Measurements from ENCODE around the gene SLCO3A1. TPM values are rescaled to one million over a fixed set of nuclear protein-coding genes. Genes with fewer than 3 reads are reported as not detected.

The SLCO3A1 gene
- 0.90 and 1.8 TPM in 2 replicates for total RNA-seq

DNA sequence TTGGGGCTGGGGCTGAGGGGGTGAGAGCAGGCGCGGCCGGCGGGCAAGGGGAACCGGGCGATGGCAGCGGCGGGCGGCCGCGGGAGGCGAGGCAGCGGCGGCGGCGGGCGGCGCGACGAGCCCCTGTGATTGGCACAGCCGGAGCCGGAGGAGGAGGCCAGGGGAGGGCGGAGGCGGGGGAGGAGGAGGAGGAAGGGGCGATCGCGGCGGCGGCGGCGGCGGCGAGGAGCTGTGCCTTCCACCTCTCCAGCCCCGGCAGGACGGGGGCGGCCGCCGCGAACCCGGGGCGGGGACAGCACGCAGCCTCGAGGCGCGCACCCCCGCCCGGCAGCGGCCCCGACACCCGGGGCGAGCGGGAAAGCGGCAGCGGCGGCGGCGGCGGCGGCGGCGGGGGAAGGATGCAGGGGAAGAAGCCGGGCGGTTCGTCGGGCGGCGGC lies at the start of gene SLCO3A1:
SLCO3A1 (plus strand) TSS at position 198 of the 437 bp plus-strand sequence.
- peak in 1 of 2 donors; percentile 17 for DNase-seq (ENCODE audit: low read depth in 2 of 2)

DNA sequence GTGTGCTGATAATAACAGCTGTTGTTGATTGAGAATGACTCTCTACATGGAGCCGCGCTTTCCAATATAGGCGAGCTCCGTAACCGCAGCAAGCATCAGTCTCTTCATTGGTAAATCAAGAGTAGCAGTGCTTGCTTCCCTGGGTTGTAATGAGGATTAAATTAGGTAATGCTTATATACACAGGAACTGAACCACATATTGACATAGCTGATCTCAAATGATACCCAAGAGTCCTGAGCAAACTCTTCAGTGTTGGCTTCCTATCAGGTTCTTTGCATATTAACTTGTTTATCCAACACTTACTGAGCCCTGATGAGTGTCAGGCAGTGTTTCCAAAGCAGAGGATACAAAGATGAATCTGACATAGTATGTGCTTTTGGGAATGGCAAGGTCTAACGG lies 46.4 kb upstream of the SLCO3A1 start:
- no peak for DNase-seq (ENCODE audit: low read depth in 2 of 2)

DNA sequence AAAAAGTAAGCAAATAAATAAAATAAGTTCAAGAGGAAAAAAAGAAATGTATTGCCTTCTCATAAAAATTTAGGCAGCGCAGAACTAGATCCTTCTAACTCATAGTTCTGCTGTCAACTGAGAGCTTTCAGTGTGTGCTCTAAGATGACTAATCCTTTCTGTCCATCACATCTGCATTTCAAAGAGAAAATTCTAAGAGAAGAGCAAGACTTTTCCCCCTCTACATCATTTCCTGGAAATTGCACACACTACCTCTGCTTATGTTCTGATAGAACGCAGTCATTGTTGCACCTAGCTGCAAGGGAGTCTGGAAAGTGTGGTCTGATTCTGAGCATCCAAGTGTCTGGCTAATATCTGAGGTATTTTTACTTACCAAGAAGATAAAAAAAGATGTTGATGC lies 39.6 kb upstream of the SLCO3A1 start:
- no peak for DNase-seq (ENCODE audit: low read depth in 2 of 2)

DNA sequence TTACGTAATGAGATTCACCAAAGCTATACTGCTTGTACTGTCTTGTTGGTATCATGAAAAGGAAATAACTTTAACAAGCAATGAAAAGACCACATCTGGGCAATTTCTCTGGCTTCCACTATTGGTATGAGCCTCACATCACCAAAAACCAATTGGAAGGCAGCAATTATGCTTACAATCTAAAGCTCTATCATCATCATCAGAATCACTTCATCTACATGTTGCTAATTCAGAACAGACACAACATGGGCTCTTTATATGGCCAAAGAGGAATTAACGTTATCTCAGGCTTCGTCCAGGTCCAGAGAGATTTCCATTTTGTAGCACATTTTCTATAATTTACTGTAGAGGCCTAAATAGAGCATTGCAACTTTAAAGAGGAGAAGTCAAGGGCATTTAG lies 36.6 kb upstream of the SLCO3A1 start:
- no peak for DNase-seq (ENCODE audit: low read depth in 2 of 2)

DNA sequence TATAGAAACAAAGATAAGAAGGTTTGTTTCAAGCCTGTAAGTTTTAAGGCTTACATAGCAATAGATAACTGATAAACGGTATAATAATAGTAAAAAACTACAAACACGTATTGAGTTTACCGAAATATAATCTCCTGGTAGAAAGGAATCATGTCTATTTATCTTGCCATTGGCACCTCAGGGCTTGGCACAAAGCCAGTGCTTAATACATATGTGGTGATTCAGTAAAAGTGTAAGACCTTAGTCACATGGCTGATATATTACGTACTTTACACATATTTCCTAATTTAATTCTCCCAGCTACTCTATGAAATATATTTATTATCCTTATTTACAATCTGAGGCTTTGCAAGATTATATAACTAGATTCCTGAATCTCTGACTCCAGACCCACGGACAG lies 32.0 kb upstream of the SLCO3A1 start:
- no peak for DNase-seq (ENCODE audit: low read depth in 2 of 2)

DNA sequence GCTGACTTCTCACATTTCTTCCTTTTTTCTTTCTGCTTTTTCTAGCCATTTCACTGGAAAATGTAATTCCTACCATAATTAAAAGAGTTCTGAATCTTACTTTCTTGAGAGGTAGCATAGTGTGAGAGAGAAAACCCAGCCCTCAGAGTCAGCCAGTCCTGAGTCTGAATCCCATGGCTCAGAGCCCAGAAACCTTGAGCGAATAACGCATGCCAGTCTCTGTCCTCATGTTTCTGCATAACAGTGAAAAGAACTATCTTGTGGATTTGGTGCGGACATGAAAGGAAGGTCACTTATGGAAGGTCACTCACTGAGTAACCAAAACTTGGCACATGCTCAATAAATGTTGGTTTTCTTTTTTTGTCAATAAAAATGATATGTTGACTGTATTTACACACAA lies 29.3 kb upstream of the SLCO3A1 start:
- no peak for DNase-seq (ENCODE audit: low read depth in 2 of 2)

DNA sequence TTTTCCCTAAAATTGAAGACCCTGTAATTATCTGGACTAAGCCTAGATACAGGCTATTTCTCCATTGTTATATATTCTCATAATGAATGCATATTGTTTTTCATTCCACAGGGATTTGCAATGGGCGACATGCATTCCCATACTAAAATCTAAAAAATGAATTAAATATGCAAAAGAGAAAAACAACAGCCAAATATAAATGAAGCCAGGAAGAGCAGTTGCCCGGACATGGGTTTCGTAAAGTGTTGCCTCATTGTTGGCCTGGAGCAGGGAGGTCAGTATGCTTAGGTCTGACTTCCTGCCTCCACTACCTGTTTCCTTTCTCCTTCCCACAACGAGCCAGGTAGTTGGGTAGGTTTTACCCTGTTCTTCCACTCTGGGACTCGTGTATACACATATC lies 27.1 kb upstream of the SLCO3A1 start:
- DNase-seq (ENCODE audit: low read depth in 2 of 2), result no peak

DNA sequence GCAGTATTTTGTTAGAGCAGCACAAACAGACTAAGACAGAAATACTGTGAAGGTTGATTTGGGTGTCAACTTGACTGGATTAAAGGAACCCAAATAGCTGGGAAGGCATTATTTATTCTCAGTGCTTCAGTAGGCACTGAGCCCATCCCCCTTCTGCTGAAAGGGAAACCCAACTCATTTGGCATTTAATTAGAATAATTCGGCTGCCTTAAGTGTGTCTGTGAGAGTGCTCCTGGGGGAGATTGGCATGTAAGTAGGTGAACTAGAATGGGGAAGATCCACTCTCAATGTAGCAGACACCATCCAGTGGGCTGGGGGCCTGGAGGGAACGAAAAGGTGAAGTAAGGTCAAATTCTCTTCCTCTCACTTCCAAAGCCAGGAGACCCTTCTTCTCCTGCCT lies 20.5 kb upstream of the SLCO3A1 start:
- no peak for DNase-seq (ENCODE audit: low read depth in 2 of 2)

DNA sequence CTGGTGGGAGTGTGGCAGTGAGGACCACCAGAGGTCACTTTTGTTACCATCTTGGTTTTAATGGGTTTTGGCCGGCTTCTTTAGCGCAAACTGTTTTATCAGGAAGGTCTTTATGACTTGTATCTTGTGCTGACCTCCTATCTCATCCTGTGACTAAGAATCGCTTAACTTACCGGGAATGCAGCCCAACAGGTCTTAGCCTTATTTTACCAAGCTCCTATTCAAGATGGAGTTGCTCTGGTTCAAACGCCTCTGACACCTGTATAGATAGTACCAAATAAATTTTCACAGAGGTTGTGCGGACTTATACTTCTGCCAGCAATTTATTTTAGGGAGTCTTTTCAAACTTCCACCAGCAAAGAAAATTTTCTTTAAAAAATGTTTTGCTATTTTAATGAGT lies 13.6 kb upstream of the SLCO3A1 start:
- DNase-seq (ENCODE audit: low read depth in 2 of 2), result no peak

DNA sequence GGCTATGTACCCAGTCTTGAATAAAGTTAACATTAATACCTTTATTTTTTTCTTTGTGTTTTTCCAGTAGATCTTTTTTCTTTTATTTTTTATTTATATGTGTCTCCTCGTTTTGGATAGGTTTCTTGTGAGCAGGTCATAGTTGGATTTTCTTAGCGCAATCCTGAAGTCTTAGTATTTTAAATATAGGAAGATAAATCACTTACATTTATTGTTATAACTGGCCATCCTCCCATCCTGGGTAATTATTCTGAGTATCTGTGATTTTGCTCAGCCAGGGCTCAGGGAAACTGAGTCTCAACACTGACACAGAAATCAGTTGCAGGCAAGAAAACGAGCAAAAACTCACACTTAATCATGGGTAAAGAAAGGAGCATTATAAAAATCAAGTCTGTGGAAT lies 11.6 kb upstream of the SLCO3A1 start:
- no peak for DNase-seq (ENCODE audit: low read depth in 2 of 2)

DNA sequence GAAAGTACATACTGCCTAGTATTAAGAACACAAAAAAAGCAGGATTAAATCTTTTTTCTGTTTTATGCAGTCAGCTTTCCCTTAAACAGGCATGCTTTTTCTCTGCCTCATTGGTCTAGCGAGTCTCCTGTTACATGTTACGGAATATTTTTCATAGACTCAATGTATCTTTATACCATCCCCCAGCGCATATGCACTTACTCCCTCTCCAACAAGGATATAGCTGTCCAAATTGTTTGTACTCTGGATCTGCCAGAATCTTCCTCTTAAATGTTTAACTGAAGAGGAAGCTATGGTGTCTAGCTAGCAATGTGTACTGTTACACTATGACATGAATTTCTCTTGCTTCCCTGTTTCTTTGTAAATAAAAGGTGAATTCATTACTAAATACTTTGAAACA lies 9.2 kb upstream of the SLCO3A1 start:
- DNase-seq (ENCODE audit: low read depth in 2 of 2), result no peak

DNA sequence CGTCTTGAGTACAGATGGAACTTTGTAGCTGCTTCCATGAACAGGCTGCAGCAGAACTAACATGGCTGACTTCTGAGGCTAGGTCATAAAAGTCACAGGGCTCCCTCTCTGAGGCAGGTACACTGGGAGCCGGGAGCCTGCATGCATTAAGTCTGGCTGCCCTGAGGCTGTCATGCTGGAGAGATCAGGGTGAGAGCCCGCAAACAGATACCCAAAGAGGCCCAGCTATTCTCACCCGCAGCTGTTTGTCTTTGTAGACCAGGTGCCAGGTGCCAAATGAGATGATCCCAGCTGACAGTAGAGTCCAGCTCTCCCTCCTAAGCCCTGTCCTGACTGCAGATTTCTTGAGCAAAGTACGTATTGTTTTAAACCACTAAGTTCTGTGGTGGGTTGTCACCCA lies 8.6 kb upstream of the SLCO3A1 start:
- no peak for DNase-seq (ENCODE audit: low read depth in 2 of 2)

DNA sequence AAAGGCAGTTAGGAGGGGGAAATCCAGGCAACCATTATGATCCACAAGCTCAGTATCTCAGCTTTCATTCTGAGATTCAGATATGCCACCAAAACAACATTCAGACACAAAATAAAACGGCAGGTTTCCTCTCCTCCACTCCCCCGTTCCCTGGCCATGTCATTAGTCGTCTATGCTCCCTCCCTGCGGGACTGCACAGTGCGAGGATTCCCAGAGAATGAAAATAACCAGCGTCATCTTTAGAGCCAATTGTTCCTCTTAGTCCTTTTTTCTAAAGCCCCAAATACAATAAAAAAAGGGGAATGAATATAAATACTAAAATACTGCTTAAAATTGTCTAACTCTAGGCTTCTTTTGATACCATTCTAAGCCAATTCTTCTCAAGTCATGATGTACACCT lies 7.8 kb upstream of the SLCO3A1 start:
- DNase-seq (ENCODE audit: low read depth in 2 of 2), result no peak

DNA sequence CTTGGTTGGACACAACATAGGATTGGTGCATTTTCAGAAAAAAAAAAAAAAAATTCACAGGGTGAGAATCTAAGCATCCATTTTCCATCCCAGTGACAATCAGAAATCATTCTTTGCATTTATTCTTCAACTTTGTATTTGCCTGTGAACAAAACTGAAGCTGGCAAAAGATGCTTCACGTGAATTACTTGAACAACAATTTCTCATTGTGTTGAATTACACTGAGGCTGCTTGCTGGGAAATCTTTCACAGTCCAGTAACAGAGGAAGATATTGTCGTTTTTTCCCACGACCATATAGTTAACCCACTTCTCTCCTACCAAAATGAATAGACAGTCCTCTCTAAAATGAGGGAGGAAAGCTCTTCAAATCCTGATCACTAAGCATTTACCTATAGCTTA lies 4.3 kb upstream of the SLCO3A1 start:
- DNase-seq (ENCODE audit: low read depth in 2 of 2), result no peak

DNA sequence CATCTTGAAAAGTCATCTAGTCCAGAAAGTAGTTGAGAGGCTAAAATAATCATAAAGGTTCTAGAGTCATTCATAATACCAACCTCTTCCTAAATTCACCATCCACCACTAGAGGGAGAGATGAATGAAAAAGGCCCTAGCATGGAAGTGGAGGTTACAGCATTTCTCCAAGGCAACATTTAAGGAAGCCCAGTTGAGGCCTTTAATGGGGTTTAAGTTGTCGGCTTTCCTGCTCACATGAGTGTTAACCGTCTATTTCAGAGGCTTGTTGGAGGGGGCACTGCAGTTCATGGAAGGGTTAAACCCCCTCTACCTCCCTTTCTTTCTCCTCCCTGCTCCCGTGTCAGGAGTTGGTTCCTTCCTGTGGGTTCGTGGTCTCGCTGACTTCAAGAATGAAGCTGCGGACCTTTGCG lies 3.8 kb upstream of the SLCO3A1 start:
- DNase-seq (ENCODE audit: low read depth in 2 of 2), result no peak

DNA sequence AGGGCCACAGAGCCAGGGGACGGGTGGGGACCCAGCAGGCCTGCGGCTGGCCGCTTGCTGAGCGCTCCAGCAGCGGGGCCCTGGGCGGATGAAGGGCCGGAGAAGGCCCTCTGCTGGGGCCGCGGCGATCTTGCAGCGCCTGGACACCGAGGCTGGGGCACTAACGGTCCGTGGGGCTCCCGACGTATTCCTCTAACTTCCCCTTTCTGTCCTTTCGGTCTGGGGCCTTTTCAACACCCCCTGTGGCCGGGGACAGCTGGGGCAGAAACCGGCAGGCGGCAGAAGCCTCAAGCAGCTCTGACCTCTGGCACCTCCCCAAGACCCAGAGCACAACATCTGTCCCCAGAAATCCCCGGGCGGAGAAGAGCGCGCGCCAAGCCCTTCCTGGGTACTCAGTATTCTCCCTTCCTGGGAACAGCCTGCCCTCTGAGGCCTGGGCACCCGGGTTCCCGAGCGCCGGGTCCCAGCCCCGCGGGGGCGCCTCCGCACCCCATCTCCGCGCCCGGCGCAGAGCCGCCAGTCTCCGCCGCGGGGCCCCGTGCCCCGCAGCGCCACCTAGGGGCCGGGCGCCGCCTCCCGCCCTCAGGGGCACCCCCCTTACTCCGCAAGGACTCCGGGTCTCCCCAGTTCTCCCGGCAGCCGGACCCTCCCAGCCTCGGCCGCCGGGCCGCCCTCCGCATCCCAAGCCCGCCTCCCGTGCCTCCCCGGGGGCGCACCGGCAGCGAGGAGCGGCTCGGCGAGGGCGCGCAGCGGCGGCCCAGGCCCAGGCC lies 582 bp upstream of the SLCO3A1 start:
- DNase-seq (ENCODE audit: low read depth in 2 of 2), result peak in 1 of 2 donors; percentile 17

DNA sequence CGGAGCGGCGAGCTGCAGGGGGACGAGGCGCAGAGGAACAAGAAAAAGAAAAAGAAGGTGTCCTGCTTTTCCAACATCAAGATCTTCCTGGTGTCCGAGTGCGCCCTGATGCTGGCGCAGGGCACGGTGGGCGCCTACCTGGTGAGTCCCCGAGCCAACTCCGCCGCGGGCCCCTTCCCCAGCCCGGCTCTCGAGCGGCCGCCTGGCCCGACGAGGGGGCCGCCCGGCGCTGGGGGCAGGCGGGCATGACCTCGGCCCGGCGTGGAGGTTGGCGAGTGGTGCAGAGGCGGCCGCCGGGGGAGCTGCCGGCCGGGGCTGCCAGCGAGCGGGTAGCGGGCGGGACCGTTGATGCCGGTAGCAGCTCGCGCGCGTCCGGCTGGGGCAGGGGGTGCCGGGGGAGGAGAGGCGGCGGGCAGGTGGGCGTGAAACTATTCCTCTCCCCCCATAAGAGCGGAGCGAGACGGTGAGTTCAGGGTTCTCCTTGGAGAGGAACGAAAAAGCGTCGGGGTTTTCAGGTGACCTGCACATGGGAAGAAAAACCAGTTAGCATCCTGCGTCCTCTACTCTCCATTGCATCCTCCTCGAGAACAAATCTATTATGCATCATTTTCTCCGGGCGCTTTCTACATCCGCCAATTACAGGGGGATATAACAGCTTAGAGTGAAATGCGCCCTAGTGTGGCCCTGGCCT lies 585 bp downstream of the SLCO3A1 start:
- DNase-seq (ENCODE audit: low read depth in 2 of 2), result no peak

DNA sequence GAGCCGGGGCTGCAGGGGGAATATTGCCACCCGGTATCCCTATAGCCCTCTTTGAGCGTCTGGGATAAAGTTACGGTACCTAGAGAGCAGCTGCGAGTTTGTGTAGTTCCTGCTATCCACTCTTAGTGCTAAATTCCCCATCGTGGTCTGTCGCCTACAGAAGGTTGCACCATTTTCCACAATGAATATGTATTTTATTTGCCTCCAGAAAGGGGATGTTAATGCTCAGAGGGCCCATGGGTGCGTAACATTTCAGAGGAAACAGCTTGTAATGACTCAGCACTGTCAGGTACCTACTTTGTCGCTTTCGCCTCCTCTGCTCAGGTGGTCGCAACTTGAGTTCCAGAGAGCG lies 1.1 kb downstream of the SLCO3A1 start:
- no peak for DNase-seq (ENCODE audit: low read depth in 2 of 2)

DNA sequence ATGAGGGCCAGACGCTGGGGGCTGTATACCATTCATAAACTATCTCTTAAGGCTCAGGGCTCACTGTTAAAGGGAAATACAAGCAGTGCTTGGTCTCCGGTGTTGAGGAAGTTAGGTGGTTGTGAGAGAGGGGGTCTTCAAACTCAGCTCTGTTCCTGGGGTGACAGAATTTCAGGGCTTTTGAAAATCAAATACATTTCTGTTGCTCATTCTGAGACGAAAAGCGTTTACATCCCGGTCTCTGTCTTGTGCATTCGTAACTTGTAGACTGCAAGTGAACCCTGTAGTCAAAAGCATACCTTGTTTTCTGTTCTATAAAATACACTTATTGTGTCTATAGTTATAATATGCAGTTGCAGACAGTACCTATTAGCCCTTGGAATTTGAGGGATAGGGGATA lies 1.7 kb downstream of the SLCO3A1 start:
- DNase-seq (ENCODE audit: low read depth in 2 of 2), result no peak

DNA sequence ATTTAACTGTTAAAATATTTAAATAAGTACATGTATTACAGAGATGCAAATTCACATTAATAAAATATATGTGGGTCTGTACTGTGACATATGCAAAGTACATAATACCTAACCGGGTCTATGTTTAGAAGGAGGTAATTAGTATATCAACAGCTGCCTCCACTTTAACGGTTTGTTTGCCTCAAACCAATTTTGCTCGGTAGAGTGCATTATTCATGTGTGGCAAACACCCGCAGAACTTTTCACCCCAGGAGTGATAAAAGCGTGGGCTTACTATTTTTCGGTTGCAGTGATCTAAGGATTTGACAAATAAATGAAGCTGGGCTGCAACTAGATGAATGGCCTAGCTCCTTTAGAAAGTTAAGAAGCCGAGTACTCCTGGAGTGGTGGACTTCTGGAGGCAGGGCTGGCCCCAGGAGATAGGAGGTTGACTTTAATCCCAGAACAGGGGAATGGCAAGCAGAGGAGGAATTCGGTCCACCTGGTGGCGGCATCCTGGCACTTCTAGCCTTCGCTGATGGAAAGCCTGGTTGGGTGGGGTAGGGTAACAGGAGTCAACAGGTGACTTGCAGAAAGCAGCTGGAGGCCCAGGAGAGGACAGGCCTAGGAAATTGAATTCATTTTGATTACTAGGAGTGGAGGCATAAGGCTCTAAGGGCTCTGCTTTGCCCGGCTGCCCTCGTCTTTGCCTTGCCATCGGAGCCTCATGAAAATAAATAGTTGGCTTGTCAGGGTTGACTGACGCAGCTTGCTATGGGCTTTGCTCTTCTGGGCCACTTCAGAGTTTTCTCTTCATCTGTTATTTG lies 2.4 kb downstream of the SLCO3A1 start:
- DNase-seq (ENCODE audit: low read depth in 2 of 2), result no peak

DNA sequence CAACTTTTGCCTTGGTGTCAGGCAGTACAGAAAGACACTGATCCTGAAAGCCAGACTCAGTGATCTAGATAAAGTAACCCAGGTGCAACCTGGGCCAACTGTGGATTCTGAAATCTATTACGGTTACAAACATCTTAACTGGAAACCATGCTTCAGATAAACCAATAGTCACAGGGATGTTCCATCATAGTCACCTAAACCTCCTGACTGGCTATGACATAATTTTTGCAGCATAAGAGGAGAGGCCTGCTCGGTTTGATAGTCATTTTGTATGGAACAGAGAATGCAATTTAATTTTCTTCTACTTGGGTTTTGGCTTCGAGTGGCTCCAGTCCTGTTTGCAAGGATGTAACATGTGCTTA lies 3.7 kb downstream of the SLCO3A1 start:
- no peak for DNase-seq (ENCODE audit: low read depth in 2 of 2)

DNA sequence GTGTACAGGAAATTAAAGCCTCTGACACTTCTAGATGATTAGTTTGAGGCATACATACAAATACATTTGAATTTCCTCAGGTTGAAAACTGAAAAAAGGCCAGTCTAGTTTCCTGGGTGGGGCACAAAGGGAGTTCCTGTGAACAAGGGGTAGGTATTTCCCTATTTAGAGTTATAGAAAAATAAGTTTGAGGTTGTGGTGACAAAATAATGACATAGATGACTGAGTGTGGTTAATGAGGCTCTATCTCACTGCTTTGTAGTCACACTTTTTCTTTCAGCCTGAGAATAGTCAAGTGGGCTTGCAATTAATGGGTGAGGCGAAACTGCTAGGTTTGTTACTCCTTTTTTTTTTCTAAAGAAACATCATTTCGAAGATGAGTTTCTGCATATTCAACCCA lies 4.3 kb downstream of the SLCO3A1 start:
- DNase-seq (ENCODE audit: low read depth in 2 of 2), result no peak

DNA sequence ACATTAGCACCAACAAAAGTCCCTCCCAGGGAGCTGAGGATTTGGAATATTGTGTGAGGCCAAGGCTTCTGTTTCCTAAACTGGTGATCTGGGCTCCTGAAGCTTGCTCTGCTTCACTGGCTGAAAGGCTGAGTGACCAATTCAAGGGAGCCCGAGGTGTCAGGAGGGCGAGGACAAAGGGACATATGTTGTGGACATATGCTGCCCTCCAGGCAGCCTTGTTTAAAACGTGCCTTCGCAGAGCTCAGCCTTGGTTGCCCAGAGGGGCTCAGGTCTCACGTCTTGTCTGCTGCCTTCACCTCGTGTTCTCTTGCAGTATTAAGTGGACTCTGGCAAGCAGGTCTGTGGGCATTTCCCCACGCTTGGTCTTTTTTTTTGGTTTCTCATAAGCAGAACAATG lies 7.0 kb downstream of the SLCO3A1 start:
- DNase-seq (ENCODE audit: low read depth in 2 of 2), result no peak
